Measurements from ENCODE around the gene MAMDC2.

The MAMDC2 gene

DNA sequence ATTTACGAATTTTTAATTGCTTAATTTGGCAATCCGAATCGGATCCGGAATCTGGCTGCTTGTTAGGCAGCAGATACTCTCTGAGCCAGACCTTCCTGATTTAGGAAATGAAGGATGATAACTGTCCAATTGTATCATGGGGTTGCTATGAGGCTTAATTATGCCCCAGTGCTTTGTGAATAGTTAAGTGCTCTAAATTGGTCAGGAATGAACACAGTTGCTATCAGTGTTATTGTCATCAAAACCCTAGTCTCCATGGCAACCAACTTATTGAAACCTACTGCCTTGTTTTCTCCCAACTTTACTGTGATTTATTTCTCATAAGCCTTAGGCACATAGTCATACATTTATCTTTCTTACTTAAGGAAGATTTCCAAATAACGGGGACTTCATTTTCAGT is 47.9 kb downstream of the MAMDC2 start:
- no peak overlapping the region for H3K27ac ChIP-seq
- no peak for DNase-seq (ENCODE audit: low spot score)
- TF ChIP-seq CTCF (conservative IDR thresholded peaks at IDR 0.05; ENCODE audit: low read depth), result no peak
- ChIA-PET CTCF (no interaction called here), POLR2A (ENCODE audit: low non-redundant PET) (no interaction called here)

DNA sequence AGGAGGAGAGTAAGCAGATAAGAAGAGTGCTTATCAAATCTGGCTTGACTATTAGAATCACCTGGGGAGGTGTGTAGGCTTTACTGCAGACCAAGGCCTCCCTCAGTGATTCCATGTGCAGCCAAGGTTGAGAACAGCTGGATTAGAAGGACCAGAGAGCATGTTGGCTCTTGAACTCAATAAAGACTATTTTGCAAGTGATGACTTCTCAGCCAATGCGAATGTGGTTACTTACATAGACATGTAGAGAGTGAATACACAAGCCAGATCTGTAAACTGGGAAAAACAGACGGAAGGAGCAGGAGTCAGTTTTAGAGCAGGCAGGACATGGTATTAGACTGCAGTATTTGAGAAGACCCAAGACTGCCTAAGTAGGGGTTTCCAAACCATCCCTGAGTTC is 48.5 kb downstream of the MAMDC2 start:
- no peak for DNase-seq (ENCODE audit: low spot score)
- CTCF ChIA-PET, result interaction anchor here (0.6 kb wide), 1 partner anchor 44 kb away, joined by 4 read pairs; no protein-coding TSS in a partner anchor
- H3K27ac ChIP-seq, result no peak overlapping the region
- no peak for TF ChIP-seq CTCF (conservative IDR thresholded peaks at IDR 0.05; ENCODE audit: low read depth)
- POLR2A ChIA-PET (ENCODE audit: low non-redundant PET), result no interaction called here

DNA sequence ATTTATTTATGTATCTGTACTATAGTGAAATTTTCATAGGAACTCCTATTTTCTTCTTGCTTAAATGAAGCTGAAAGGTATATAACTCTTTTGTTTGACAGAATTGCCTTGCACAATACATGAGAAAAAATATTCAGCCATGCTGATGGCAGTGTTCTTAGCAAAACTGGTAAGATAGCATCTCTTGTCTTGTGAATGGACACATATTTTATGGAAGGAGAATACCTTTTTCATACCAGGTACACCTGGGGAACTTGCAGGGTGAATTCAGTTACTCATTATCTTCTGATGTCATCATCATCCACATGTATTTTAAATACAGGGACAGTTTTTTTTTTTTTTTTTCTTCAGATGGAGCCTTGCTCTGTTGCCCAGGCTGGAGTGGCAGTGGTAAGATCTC is 49.4 kb downstream of the MAMDC2 start:
- DNase-seq (ENCODE audit: low spot score), result no peak

DNA sequence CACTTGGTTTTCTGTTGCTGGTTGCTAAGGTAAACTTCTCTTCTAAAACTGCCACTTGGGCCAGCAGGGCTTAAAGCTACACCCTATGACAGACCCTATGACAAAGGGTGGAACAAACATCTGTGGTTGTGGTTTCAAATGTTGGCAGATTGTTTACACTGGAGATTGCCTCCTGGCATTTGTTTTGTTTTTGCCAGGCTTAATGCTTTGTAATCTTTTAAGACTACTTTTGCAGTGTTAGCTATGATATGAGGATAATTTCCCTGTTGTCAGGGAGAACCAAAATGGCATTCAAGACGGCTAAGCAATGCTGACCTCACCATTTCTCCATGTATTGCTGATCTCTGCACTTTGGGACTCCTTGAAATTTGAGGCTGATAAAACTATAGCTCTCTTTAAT is 50.3 kb downstream of the MAMDC2 start:
- TF ChIP-seq CTCF (conservative IDR thresholded peaks at IDR 0.05; ENCODE audit: low read depth), result no peak
- no peak overlapping the region for H3K27ac ChIP-seq
- ChIA-PET POLR2A (ENCODE audit: low non-redundant PET) (no interaction called here), CTCF (interaction anchor here (2.0 kb wide), 1 partner anchor 18 kb away, joined by 4 read pairs; no protein-coding TSS in a partner anchor)
- DNase-seq (ENCODE audit: low spot score), result no peak

More for the DNA sequence above, 49.4 kb downstream of the MAMDC2 start:
- H3K27ac ChIP-seq, result no peak overlapping the region
- ChIA-PET CTCF (interaction anchor here (0.6 to 0.8 kb wide), 2 partner anchors 28 to 510 kb away, joined by 3 to 5 read pairs; no protein-coding TSS in a partner anchor), POLR2A (ENCODE audit: low non-redundant PET) (no interaction called here)
- no peak for TF ChIP-seq CTCF (conservative IDR thresholded peaks at IDR 0.05; ENCODE audit: low read depth)

- no peak for TF ChIP-seq CTCF (conservative IDR thresholded peaks at IDR 0.05; ENCODE audit: low read depth)
- ChIA-PET POLR2A (ENCODE audit: low non-redundant PET) (no interaction called here), CTCF (interaction anchor here (2.0 kb wide), 1 partner anchor 17 kb away, joined by 4 read pairs; no protein-coding TSS in a partner anchor)
- no peak overlapping the region for H3K27ac ChIP-seq
- no peak for DNase-seq (ENCODE audit: low spot score)
Observed at GRCh38 chr9:70094747-70095146, 51.1 kb downstream of the MAMDC2 start.

DNA sequence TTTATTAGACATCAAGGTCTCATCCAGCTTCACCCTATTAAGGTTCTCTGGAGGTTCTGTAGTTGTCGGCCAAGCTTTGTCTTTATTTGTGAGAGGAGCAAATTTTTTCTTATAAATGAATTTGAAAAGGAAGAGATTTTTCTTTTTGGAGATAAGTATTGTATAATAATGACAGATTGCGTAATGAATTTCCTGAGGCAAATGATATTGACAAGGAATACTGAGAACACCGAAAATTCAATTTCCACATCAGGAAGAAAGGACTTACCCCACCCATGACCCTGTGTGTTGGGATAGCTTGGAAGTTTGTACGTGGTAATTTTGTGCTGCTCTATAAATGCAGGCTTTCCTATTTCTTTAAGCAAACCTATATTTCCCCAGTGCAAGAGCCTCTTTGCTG is 53.5 kb downstream of the MAMDC2 start:
- ChIA-PET POLR2A (ENCODE audit: low non-redundant PET) (no interaction called here), CTCF (no interaction called here)
- TF ChIP-seq CTCF (conservative IDR thresholded peaks at IDR 0.05; ENCODE audit: low read depth), result no peak
- no peak overlapping the region for H3K27ac ChIP-seq
- no peak for DNase-seq (ENCODE audit: low spot score)

DNA sequence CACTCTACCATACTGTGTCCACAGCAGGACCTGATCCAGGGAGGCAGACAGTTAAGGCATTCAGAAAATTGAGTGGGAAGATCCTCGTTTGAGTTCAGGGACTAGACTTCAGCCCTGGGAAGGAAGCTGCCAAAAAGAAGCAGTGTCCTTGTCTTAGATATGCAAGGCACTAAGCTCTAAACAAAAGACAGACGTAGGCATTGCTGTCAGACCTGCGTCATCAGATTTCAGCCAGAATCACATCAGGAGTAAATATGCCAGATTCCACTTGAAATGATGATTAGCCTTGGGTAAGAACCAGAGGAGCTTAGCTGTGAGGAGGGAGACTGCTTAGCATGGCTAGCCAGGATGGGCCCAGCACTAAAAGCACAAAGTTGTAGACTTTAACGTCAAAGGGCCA is 56.7 kb downstream of the MAMDC2 start:
- H3K27ac ChIP-seq, result no peak overlapping the region
- no peak for TF ChIP-seq CTCF (conservative IDR thresholded peaks at IDR 0.05; ENCODE audit: low read depth)
- no peak for DNase-seq (ENCODE audit: low spot score)
- POLR2A ChIA-PET (ENCODE audit: low non-redundant PET), result no interaction called here
- CTCF ChIA-PET, result no interaction called here
